Esophagus muscularis mucosa (tissue), 3 donors: Measurements from ENCODE around the gene POLH.

Experiments
- POLR2A ChIP-seq: fragments of 450-650 bp; IDR thresholded peaks from one replicate; pipeline ENCODE4 v1.6.1; 2017; ENCODE audit warnings: antibody characterized with exemption, moderate library complexity, mild to moderate bottlenecking, low read depth
- TF ChIP-seq, protein P1 (sequence below), 3 experiments: fragments of 200-600 bp in 2 of 3; fragments of 450-650 bp in 1 of 3; sonication (generic) in 2 of 3; IDR thresholded peaks; one replicate each; pipeline ENCODE4 v1.5.1; 2017 to 2019; ENCODE audit warnings: antibody characterized with exemption in 3 of 3, mild to moderate bottlenecking in 2 of 3, moderate library complexity in 1 of 3

DNA sequence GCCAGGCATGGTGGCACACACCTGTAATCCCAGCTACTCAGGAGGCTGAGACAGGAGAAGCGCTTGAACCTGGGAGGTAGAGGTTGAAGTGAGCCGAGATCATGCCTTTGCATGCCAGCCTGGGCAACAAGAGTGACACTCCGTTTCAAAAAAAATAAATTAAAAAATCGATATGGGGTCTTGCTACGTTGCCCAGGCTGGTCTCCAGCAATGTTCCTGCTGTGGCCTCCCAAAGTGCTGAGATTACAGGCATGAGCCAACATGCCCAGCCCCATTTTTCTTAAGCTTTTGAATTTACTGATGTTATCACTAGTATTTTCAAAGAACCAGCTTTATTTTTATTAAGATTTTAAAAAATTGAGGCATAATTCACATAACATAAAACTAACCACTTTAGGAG, 35.5 kb upstream of the POLH start:
- TF ChIP-seq, protein P1, sequence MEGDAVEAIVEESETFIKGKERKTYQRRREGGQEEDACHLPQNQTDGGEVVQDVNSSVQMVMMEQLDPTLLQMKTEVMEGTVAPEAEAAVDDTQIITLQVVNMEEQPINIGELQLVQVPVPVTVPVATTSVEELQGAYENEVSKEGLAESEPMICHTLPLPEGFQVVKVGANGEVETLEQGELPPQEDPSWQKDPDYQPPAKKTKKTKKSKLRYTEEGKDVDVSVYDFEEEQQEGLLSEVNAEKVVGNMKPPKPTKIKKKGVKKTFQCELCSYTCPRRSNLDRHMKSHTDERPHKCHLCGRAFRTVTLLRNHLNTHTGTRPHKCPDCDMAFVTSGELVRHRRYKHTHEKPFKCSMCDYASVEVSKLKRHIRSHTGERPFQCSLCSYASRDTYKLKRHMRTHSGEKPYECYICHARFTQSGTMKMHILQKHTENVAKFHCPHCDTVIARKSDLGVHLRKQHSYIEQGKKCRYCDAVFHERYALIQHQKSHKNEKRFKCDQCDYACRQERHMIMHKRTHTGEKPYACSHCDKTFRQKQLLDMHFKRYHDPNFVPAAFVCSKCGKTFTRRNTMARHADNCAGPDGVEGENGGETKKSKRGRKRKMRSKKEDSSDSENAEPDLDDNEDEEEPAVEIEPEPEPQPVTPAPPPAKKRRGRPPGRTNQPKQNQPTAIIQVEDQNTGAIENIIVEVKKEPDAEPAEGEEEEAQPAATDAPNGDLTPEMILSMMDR (IDR thresholded peaks at IDR 0.05), result no peak
- TF ChIP-seq POLR2A, result no peak
